HuH-7.5 (cell line): ENCODE measurements around the gene RALGPS2.
"Not testable (repeated sequence)": the region's sequence is repeated elsewhere in the genome, so short reads cannot be mapped to it uniquely, and the experiment has no call there.

Experiments used
- DNase-seq: peaks from one replicate; pipeline ENCODE4 v3.0.0; 2011; ENCODE audit warnings: low spot score

RALGPS2 gene

DNA sequence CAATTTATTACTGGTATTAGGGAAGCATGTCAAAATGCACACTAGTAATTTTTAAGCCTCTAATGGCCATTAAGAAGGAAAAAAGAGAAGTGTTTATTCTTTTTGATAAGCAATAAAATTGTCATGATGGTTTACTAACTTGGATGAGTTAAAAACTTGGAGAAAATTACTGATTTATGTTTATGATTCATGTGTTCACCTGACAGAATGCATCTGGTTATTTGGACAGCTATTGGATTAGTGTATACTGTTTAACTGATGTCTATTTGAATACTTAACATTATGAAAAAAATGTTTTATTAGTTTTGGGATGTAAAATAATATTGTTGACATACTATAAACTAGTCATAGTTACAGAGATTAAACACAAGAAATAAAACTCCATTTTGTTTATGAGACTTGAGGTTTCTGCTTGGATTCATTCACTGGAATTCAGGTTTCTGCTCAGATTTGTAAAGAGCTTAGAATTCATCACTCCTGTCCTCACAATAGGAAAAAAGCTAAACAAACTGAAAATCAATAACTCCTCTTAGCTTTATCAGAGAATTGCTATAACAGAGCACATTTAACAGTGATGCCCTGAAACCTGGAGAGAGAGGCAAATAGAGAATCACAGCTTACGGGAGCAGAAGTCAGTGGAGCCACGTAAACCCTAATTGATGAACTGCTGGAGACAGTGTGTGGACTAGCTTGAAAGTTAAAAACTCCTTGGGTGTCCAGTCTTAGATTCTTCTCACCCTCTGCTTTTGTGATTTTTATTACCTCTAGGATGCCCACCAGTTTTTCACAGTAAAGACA lies 56.7 kb downstream of the RALGPS2 start:
- DNase-seq: no peak

DNA sequence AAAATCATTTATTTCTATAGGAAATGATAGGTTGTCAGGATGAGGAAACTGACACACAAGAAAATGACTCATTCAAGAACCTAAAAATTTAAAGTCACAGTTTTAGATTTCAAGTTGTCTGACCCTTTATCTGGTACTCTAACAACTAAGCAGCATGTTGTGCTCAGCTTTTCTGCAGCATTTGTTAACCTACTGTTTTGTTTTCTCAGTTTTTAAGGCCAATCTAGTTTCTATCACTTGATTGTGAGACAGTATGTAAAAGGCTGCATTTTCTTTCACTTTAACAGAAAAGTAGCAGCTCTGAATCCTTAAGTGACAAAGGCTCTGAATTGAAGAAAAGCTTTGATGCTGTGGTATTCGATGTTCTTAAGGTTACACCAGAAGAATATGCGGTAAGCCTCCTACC lies 59.1 kb downstream of the RALGPS2 start:
- no peak for DNase-seq

GRCh38 chr1:178792394-178792793 lies 67.3 kb downstream of the RALGPS2 start:
- no peak for DNase-seq

GRCh38 chr1:178796013-178796412 lies 71.0 kb downstream of the RALGPS2 start:
- DNase-seq: no peak

DNA sequence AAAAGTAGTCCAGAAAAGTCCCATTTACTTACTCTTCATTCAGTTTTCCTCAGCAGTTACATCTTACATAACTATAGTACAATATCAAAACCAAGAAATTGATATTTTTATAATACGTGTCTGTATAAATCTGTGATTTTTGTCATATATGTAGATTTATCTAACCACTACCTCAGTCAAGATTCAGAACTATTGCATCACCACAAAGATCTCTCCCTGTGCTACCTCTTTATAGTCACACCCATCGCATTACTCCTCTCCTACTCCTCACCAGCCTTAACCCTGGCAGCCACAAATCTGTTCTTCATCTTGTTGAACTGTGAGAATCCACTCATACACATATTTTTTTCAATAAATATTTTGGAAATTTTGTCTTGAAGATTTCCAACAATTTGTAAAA lies 72.5 kb downstream of the RALGPS2 start:
- no peak for DNase-seq

DNA sequence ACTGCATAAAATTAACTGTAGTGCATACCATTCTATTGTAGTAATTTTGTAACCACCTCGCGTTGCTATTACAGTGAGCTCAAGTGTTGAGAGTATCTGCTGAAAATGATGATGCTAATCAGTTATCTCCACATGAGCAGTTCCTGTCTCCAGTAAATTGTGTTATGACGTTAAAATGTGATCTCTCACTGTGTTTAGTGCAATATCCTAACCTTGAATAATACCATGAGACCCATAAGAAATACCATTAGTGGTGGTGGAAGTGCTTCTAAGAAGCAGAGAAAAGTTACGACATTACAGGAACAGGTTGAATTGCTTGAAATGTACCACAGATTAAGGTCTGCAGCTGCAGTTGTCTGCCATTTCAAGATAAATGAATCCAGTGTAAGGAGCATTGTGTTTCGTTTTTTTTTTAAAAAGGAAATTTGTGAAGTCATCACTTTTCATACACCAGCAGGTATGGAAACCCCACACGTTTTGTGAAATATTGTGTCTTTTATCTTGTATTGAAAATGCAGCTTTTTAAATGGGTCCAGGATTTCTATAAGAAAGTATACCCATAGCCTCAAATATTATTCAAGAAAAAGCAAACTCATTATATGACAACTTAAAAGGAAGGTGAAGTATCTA lies 73.3 kb downstream of the RALGPS2 start:
- no peak for DNase-seq

DNA sequence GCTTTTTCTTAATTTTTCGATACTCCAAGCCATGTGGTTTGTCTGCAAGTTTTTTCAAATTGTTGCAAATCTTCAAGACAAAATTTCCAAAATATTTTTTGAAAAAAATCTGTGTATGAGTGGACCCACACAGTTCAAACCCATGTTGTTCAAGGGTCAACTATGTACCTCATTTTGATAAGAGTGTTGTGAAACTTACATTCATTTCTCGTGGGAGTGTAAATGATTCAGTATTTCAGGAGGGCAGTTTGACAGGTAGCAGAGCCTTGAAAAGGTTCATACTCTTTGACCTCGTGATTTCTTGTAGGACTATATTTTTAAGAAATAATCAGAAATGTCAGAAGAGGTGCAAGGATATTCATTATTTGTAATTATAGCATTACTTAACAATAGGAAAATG lies 77.8 kb downstream of the RALGPS2 start:
- no peak for DNase-seq

DNA sequence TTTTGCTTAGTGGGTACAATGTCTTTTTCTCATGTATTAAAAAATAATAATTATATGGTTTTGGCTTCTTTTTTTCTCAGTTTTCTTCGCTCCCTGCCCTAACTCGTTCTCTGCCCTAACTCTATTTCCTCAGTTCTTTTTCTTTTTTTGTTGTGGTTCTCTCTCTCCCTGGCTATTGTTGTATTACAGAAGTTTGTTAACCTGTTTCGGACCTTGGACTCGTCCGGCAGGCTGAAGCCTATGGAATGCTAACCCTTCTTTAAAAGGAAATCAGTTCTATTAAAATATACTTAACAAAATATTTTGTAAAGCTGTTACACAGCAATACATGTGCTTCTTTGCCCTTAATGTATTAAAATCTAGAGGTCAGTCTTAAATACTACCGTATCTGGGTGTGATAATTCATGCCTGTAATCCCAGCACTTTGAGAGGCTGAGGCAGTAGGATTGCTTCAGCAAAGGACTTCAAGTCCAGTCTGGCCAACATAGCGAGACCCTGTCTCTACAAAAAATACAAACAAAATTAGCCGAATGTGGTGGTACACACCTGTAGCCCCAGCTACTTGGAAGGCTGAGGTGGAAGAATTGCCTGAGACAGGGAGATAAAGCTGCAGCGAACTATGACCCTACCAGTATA lies 81.7 kb downstream of the RALGPS2 start:
- DNase-seq: no peak

GRCh38 chr1:178808529-178808928 lies 83.5 kb downstream of the RALGPS2 start:
- DNase-seq: no peak

GRCh38 chr1:178810585-178810984 lies 85.5 kb downstream of the RALGPS2 start:
- no peak for DNase-seq

GRCh38 chr1:178818416-178818815 lies 93.4 kb downstream of the RALGPS2 start:
- DNase-seq: no peak

GRCh38 chr1:178819123-178819522 lies 94.1 kb downstream of the RALGPS2 start:
- no peak for DNase-seq

DNA sequence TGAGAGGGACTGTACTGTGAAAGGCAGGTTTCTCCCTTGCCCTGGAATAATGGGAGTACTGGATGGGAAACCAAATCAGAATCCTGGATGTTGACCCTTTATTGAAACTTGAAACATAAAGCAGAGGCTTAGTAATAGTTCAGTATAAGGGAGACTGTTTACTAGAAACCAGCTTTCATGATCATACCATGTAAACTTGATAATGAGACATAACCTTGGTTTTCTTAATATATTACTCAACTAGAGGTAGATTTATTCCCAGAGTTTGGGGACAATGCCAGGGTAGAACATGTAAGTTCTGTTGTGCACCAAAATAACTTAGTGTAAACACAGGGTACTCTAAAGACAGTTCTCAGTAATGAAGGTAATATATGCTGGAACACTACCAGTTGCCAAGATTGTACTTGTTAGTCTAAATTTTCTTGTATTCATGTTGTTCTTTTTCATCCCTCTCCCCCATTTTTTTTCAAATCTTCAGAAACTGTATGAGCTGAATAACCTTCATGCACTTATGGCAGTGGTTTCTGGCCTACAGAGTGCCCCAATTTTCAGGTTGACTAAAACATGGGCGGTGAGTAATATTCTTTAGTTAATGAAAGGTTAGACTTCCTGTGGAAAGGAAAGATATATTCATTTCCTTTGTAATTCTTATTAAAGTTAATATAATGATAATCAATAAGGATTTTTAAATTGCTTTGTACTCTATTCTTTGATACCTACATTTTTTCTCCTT lies 96.3 kb downstream of the RALGPS2 start:
- no peak for DNase-seq

DNA sequence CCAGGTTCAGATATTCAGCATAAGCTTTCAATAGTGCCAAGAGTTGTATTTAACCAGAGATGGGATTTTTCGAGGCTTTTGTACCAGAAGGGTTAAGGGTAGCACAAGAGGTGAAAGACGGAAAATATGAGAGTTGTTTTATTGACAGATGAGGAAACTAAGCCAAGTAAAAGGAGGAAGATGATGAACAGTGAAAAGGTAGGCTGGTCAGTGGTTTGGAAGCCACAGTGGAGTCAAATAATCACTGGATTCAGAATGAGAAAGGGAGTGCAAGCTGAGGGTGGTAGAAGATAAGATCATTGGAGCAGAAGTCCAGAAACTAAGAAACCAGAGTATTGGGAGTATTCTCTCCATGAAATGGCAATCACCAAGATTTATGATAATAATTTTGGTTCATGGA lies 100.1 kb downstream of the RALGPS2 start:
- DNase-seq: no peak

- no peak for DNase-seq
These were observed 119.4 kb downstream of the RALGPS2 start for GRCh38 chr1:178844436-178844835.

- no peak for DNase-seq
These were observed 121.3 kb downstream of the RALGPS2 start for GRCh38 chr1:178846306-178846705.

GRCh38 chr1:178847396-178847849 lies 122.4 kb downstream of the RALGPS2 start:
- no peak for DNase-seq

DNA sequence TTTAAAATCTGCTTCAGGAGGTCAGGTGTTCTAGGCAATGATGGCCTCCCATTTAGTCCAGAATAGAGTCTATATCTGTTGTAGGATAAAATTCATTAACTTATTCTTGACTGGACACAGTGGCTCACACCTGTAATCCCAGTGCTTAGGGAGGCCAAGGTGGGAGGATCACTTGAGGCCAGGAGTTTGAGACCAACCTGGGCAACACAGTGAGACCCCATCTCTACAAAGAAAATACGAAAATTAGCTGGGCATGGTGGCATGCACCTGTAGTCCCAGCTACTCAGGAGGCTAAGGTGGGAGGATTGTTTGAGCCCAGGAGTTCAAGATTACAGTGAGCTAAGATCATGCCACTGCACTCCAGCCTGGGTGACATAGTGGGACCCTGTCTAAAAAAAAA lies 122.9 kb downstream of the RALGPS2 start:
- not testable (repeated sequence) for DNase-seq

GRCh38 chr1:178849918-178850317 lies 124.9 kb downstream of the RALGPS2 start:
- no peak for DNase-seq

GRCh38 chr1:178857126-178857525 lies 132.1 kb downstream of the RALGPS2 start:
- no peak for DNase-seq

DNA sequence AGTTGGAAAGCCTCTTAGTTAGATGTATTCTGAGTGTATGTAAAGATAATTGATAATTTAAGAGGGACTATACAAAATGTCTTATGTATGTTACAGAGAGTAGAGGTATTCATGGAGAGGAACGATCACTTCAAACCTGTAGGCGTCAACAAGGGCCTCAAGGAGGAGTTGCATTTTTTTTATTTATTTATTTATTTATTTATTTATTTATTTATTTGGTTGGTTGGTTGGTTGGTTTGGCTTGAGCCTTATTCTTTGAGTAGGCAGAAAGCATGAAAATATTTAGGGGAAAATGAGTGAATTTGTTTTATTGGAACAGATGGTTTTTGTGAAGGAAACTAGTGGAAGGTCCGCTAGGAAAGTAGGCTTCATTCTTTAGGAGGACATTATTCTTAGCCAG lies 137.4 kb downstream of the RALGPS2 start:
- DNase-seq: no peak

GRCh38 chr1:178862864-178863263 lies 137.8 kb downstream of the RALGPS2 start:
- no peak for DNase-seq

DNA sequence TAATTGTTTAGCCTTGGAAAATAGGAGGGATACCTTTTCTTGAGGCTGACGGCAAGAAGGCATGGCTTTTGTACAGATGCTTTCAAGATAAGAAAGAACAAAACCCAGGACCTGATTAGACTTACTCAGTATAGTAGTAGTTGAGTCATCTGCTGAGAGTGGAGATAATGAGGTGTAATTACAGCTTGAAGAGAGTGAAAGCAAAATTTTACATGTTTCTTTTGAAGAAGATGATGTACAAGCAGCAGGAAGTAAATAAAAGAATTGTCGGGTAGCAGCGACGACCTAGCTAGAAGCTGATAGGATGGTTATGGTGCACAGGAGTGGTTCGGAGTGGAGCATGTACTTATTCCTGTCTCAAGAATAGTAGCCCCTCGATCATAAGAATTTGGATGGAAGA lies 139.3 kb downstream of the RALGPS2 start:
- DNase-seq: no peak
